Activated naive CD4-positive, alpha-beta T cell treated with anti-CD3 and anti-CD28 coated beads for 36 hours (primary cell): ENCODE measurements around the gene PSPN. TPM values are rescaled to one million over a fixed set of nuclear protein-coding genes. Genes with fewer than 3 reads are reported as not detected.

Experiments used
- CTCF ChIA-PET: fragments of 350-600 bp; sonication (Branson Sonifier 250); formaldehyde crosslinking; loops from one replicate; lab custom pipeline; 2021; ENCODE audit warnings: antibody characterized with exemption; lab: Charles Lee
- DNase-seq: peaks from one replicate; pipeline ENCODE4 v3.0.0-alpha.2; 2020
- H3K27ac Mint-ChIP-seq: one replicate; pipeline ENCODE4 v1.8.0; 2021; ENCODE audit warnings: mild to moderate bottlenecking, mixed read lengths
- H3K27me3 Mint-ChIP-seq: one replicate; pipeline ENCODE4 v1.8.0; 2021; ENCODE audit warnings: low read depth, mixed read lengths
- H3K36me3 Mint-ChIP-seq: one replicate; pipeline ENCODE4 v1.8.0; 2021; ENCODE audit warnings: low read depth, mixed read lengths
- H3K4me1 Mint-ChIP-seq: one replicate; pipeline ENCODE4 v1.8.0; 2021; ENCODE audit warnings: low read depth, mixed read lengths
- H3K4me3 Mint-ChIP-seq: one replicate; pipeline ENCODE4 v1.8.0; 2021; ENCODE audit warnings: mild to moderate bottlenecking, moderate library complexity, mixed read lengths
- H3K9me3 Mint-ChIP-seq: one replicate; pipeline ENCODE4 v1.8.0; 2021; ENCODE audit warnings: mixed read lengths
- intact Hi-C: fragments of 100-400 bp; cut with micrococcal nuclease; formaldehyde crosslinking; loops from one replicate; pipeline ENCODE4 v1.15.1; 2023
- total RNA-seq, 2 experiments: library from RNA; stranded (reverse); gene quantifications; one replicate each; pipeline ENCODE4 v1.2.3, GENCODE V29; 2021

Gene PSPN
- 1 to 10 TPM; 1.9 to 2.5 TPM for total RNA-seq

- H3K27ac Mint-ChIP-seq: no peak within 1 kb of the TSS
- CTCF ChIA-PET: interaction anchor here (0.5 kb wide), 1 partner anchor 204 kb away, joined by 5 read pairs; no protein-coding TSS in a partner anchor
- H3K4me1 Mint-ChIP-seq: peaks cover 15% of the 10 kb centered on the region
- intact Hi-C loops: no loop called here
- no peak for DNase-seq
- no peaks in the 10 kb centered on the region for H3K9me3 Mint-ChIP-seq
- H3K36me3 Mint-ChIP-seq: peaks cover 8% of the 10 kb centered on the region
- H3K27me3 Mint-ChIP-seq: no peaks in the 10 kb centered on the region
- no peak within 1 kb of the TSS for H3K4me3 Mint-ChIP-seq
These were observed at the start of gene PSPN for GRCh38 chr19:6375411-6376010. TSS of gene PSPN (minus strand) at chr19:6375933. CDS start at chr19:6375849, 84 bp downstream.

- Mint-ChIP-seq H3K27ac (peak overlapping the region; percentile 94), H3K4me1 (peaks cover 36% of the 10 kb centered on the region), H3K27me3 (no peaks in the 10 kb centered on the region), H3K9me3 (no peaks in the 10 kb centered on the region), H3K36me3 (peaks cover 24% of the 10 kb centered on the region), H3K4me3 (peak overlapping the region; percentile 76)
- CTCF ChIA-PET: interaction anchor here (0.7 to 1.2 kb wide), 2 partner anchors 91 to 206 kb away, joined by 3 to 6 read pairs; no protein-coding TSS in a partner anchor
- intact Hi-C loops: loop anchor here (1.0 to 5.0 kb wide), 8 partner anchors 32 to 521 kb away; partner anchors contain the start of genes CLPP, DENND1C, GPR108 and GTF2F1
- DNase-seq: peak; percentile 100
These were observed 49.4 kb upstream of the PSPN start for GRCh38 chr19:6424939-6425731.

GRCh38 chr19:6424195-6424938 is 48.6 kb upstream of the PSPN start, which contains the start of gene KHSRP:
TSS of gene KHSRP (minus strand) at chr19:6424811. CDS start at chr19:6424701, 110 bp downstream.
- CTCF ChIA-PET: interaction anchor here (0.7 kb wide), 1 partner anchor 207 kb away, joined by 3 read pairs; no protein-coding TSS in a partner anchor
- no peaks in the 10 kb centered on the region for H3K9me3 Mint-ChIP-seq
- no peaks in the 10 kb centered on the region for H3K27me3 Mint-ChIP-seq
- no peak for DNase-seq
- H3K4me1 Mint-ChIP-seq: peaks cover 30% of the 10 kb centered on the region
- H3K27ac Mint-ChIP-seq: peak within 1 kb of the TSS; percentile 94
- H3K36me3 Mint-ChIP-seq: peaks cover 27% of the 10 kb centered on the region
- H3K4me3 Mint-ChIP-seq: peak within 1 kb of the TSS; percentile 89
- intact Hi-C loops: no loop called here

GRCh38 chr19:6423499-6424194 is 47.9 kb upstream of the PSPN start:
- Mint-ChIP-seq H3K27ac (peak overlapping the region; percentile 78), H3K4me3 (peak overlapping the region; percentile 89), H3K36me3 (peaks cover 33% of the 10 kb centered on the region), H3K27me3 (no peaks in the 10 kb centered on the region), H3K9me3 (no peaks in the 10 kb centered on the region), H3K4me1 (peaks cover 30% of the 10 kb centered on the region)
- intact Hi-C loops: no loop called here
- DNase-seq: peak; percentile 55
- CTCF ChIA-PET: no interaction called here

GRCh38 chr19:6421075-6422014 is 45.6 kb upstream of the PSPN start:
- Mint-ChIP-seq H3K27me3 (no peaks in the 10 kb centered on the region), H3K4me1 (peaks cover 30% of the 10 kb centered on the region), H3K27ac (no peak overlapping the region), H3K9me3 (no peaks in the 10 kb centered on the region), H3K36me3 (peaks cover 41% of the 10 kb centered on the region), H3K4me3 (no peak overlapping the region)
- intact Hi-C loops: no loop called here
- CTCF ChIA-PET: interaction anchor here (0.6 kb wide), 1 partner anchor 16 kb away, joined by 3 read pairs; no protein-coding TSS in a partner anchor
- no peak for DNase-seq

- intact Hi-C loops: no loop called here
- no peak overlapping the region for H3K27ac Mint-ChIP-seq
- DNase-seq: no peak
- H3K36me3 Mint-ChIP-seq: peaks cover 51% of the 10 kb centered on the region
- H3K27me3 Mint-ChIP-seq: no peaks in the 10 kb centered on the region
- no peaks in the 10 kb centered on the region for H3K9me3 Mint-ChIP-seq
- H3K4me3 Mint-ChIP-seq: no peak overlapping the region
- H3K4me1 Mint-ChIP-seq: peaks cover 20% of the 10 kb centered on the region
- CTCF ChIA-PET: no interaction called here
These were observed 42.8 kb upstream of the PSPN start for GRCh38 chr19:6418562-6418932.

- Mint-ChIP-seq H3K27ac (no peak overlapping the region), H3K4me3 (no peak overlapping the region), H3K27me3 (no peaks in the 10 kb centered on the region), H3K36me3 (peaks cover 47% of the 10 kb centered on the region), H3K9me3 (no peaks in the 10 kb centered on the region), H3K4me1 (peaks cover 14% of the 10 kb centered on the region)
- intact Hi-C loops: no loop called here
- CTCF ChIA-PET: no interaction called here
- no peak for DNase-seq
These were observed 42.2 kb upstream of the PSPN start for GRCh38 chr19:6417713-6418561.

- intact Hi-C loops: no loop called here
- Mint-ChIP-seq H3K27me3 (no peaks in the 10 kb centered on the region), H3K27ac (no peak overlapping the region), H3K4me1 (peaks cover 4% of the 10 kb centered on the region), H3K4me3 (no peak overlapping the region), H3K36me3 (peaks cover 37% of the 10 kb centered on the region), H3K9me3 (no peaks in the 10 kb centered on the region)
- CTCF ChIA-PET: no interaction called here
- DNase-seq: no peak
These were observed 41.1 kb upstream of the PSPN start for GRCh38 chr19:6416658-6417405.

- Mint-ChIP-seq H3K27me3 (no peaks in the 10 kb centered on the region), H3K4me3 (no peak overlapping the region), H3K9me3 (no peaks in the 10 kb centered on the region), H3K27ac (no peak overlapping the region), H3K4me1 (no peaks in the 10 kb centered on the region), H3K36me3 (peaks cover 30% of the 10 kb centered on the region)
- no peak for DNase-seq
- intact Hi-C loops: no loop called here
- CTCF ChIA-PET: no interaction called here
These were observed 40.0 kb upstream of the PSPN start for GRCh38 chr19:6415591-6416190.
